GM12878 (cell line): ENCODE data around the gene ARHGAP22. TPM values are rescaled to one million over a fixed set of nuclear protein-coding genes. Genes with fewer than 3 reads are reported as not detected.

ENCODE experiments used
- ATAC-seq: fragments of 200-7000 bp; cut with Tn5 transposase; 3 replicates; pipeline ENCODE4 v1.9.1; 2020; ENCODE audit warnings: mild to moderate bottlenecking, moderate library complexity
- BruUV-seq: library from RNA; stranded (reverse); fragments of 400-500 nt; replicated peaks from 2 replicates; lab custom pipeline; 2021; lab: Mats Ljungman, UMichigan
- CTCF ChIA-PET: fragments of 300-600 bp; sonication (Branson Sonifier 250); formaldehyde crosslinking; extraction: SDS; loops from one replicate; lab custom pipeline; 2021; ENCODE audit warnings: inconsistent platforms; lab: Yijun Ruan, JAX
- POLR2A ChIA-PET: fragments of 350-600 bp; formaldehyde crosslinking; extraction: SDS; loops from one replicate; lab custom pipeline; 2021; ENCODE audit warnings: inconsistent platforms; lab: Charles Lee
- RAD21 ChIA-PET: fragments of 300-600 bp; sonication (Branson Sonifier 250); formaldehyde crosslinking; loops from one replicate; lab custom pipeline; 2023; ENCODE audit warnings: antibody characterized with exemption; ENCODE audit not compliant: unreplicated experiment; lab: Charles Lee
- SMC1A ChIA-PET: fragments of 300-600 bp; sonication (Branson Sonifier 250); formaldehyde crosslinking; loops from one replicate; lab custom pipeline; 2023; ENCODE audit not compliant: unreplicated experiment, uncharacterized antibody; lab: Charles Lee
- DNase-seq: peaks from one replicate; pipeline ENCODE4 v3.0.0-alpha.2; 2011; ENCODE audit warnings: low read depth, low spot score
- FAIRE-seq: peaks from 3 replicates; lab custom pipeline; 2011; peaks lifted over from hg19 to GRCh38; lab: Jason Lieb, UNC
- H2AFZ ChIP-seq: 2 replicates; pipeline ENCODE4 v1.6.0; 2011; ENCODE audit warnings: low read depth, low read length, control low read depth; ENCODE audit not compliant: control insufficient read depth
- H3K27ac ChIP-seq: 2 replicates; pipeline ENCODE4 v1.5.1; 2011; ENCODE audit warnings: control low read depth; ENCODE audit not compliant: control insufficient read depth, insufficient read depth
- H3K27me3 ChIP-seq, 2 experiments: replicated peaks in 1 of 2; 2 replicates each; pipeline versions ENCODE4 v1.6.0 to v1.6.1; 2011; ENCODE audit warnings: low read length in 1 of 2; ENCODE audit not compliant: control insufficient read depth in 2 of 2, insufficient read depth in 2 of 2
- H3K36me3 ChIP-seq, 2 experiments: 2 replicates each; pipeline ENCODE4 v1.5.1; 2011; ENCODE audit warnings: low read length in 1 of 2; ENCODE audit not compliant: control insufficient read depth in 2 of 2, insufficient read depth in 2 of 2
- H3K4me1 ChIP-seq: 2 replicates; pipeline ENCODE4 v1.6.1; 2011; ENCODE audit warnings: mild to moderate bottlenecking, low read length, moderate library complexity, mixed read lengths; ENCODE audit not compliant: control insufficient read depth, insufficient read depth
- H3K4me2 ChIP-seq: 2 replicates; pipeline ENCODE4 v1.6.0; 2011; ENCODE audit warnings: control low read depth; ENCODE audit not compliant: control insufficient read depth, insufficient read depth
- H3K4me3 ChIP-seq: fragments of 200-600 bp; sonication (generic); 2 replicates; pipeline ENCODE4 v1.5.1; 2016
- H3K79me2 ChIP-seq: 2 replicates; pipeline ENCODE4 v1.6.0; 2011; ENCODE audit warnings: low read length; ENCODE audit not compliant: control insufficient read depth, insufficient read depth
- H3K9ac ChIP-seq: 2 replicates; pipeline ENCODE4 v1.8.0; 2011; ENCODE audit warnings: low read length, control low read depth, mixed read lengths; ENCODE audit not compliant: control insufficient read depth, insufficient read depth
- H3K9me3 ChIP-seq: replicated peaks from 3 replicates; pipeline ENCODE4 v1.5.1; 2011; ENCODE audit warnings: mild to moderate bottlenecking, low read length; ENCODE audit not compliant: control insufficient read depth, insufficient read depth
- H4K20me1 ChIP-seq: 2 replicates; pipeline ENCODE4 v1.6.0; 2011; ENCODE audit not compliant: control insufficient read depth, insufficient read depth
- CHD1 ChIP-seq: IDR thresholded peaks from 2 replicates; pipeline ENCODE4 v1.6.1; 2012; ENCODE audit warnings: low read depth, low read length, improper control_type of control experiment
- ETV6 ChIP-seq, 2 experiments: fragments of 450-650 bp in 1 of 2; IDR thresholded peaks in 1 of 2; conservative IDR thresholded peaks in 1 of 2; 2 replicates each; pipeline ENCODE4 v1.6.1; 2014; ENCODE audit warnings: antibody characterized with exemption in 1 of 2, borderline replicate concordance in 1 of 2, low read depth in 1 of 2, mild to moderate bottlenecking in 1 of 2, moderate library complexity in 1 of 2
- IKZF2 ChIP-seq, 2 experiments: fragments of 450-650 bp; IDR thresholded peaks; 2 replicates each; pipeline ENCODE4 v1.6.1; 2017; ENCODE audit warnings: mild to moderate bottlenecking in 2 of 2, moderate library complexity in 2 of 2
- NFXL1 ChIP-seq: fragments of 450-650 bp; IDR thresholded peaks from 2 replicates; pipeline ENCODE4 v1.6.1; 2017; ENCODE audit warnings: antibody characterized with exemption, mild to moderate bottlenecking, borderline replicate concordance
- RUNX3 ChIP-seq: IDR thresholded peaks from 2 replicates; pipeline ENCODE4 v1.6.1; 2012; ENCODE audit warnings: low read length, inconsistent platforms
- SMAD5 ChIP-seq: IDR thresholded peaks from 2 replicates; pipeline ENCODE4 v1.6.1; 2016; ENCODE audit warnings: antibody characterized with exemption, low read depth
- SP1 ChIP-seq: IDR thresholded peaks from one replicate; pipeline ENCODE4 v1.6.1; 2011; ENCODE audit warnings: low read depth, low read length
- WGBS: methylation state at CpG from one replicate; pipeline ENCODE4 v1.1.6; 2016; ENCODE audit warnings: low lambda C conversion rate; ENCODE audit not compliant: insufficient replicate concordance, insufficient coverage; ENCODE audit errors: missing lambda C conversion rate; 5-methylcytosine and 5-hydroxymethylcytosine counted together
- in situ Hi-C: fragments of 300-500 bp; cut with MboI; formaldehyde crosslinking; loops from 9 replicates; pipeline ENCODE4 v1.14.3; 2018; ENCODE audit warnings: mixed read lengths
- intact Hi-C: fragments of 100-400 bp; cut with micrococcal nuclease; formaldehyde crosslinking; loops from one replicate; pipeline ENCODE4 v1.14.2; 2022; ENCODE audit not compliant: unreplicated experiment
- polyA plus RNA-seq, 11 experiments: library from polyadenylated mRNA; depleted of rRNA in 4 of 11; unstranded in 6 of 11; stranded (reverse) in 5 of 11; fragments of >200 nt; fragmentation: Nextera tagmentation in 4 of 11; fragmentation: Illumina TruSeq in 1 of 11; extraction: Ambion mirVana in 4 of 11; extraction: Trizol in 1 of 11; gene quantifications; 1 replicate in 1 of 11; 2 replicates in 10 of 11; pipeline versions ENCODE4 v1.2.1 to v1.2.3, GENCODE V29; 2011 to 2016; ENCODE audit warnings: inconsistent platforms in 2 of 11, missing spikeins in 2 of 11, low read depth in 1 of 11
- total RNA-seq, 4 experiments: library from RNA; depleted of rRNA in 3 of 4; stranded (reverse); fragments of >200 nt in 3 of 4; fragmentation: Illumina TruSeq in 1 of 4; extraction: Trizol in 1 of 4; gene quantifications; 2 replicates each; pipeline versions ENCODE4 v1.2.1 to v1.2.3, GENCODE V29; 2013 to 2021

The ARHGAP22 gene
- total and polyA plus RNA-seq, 10 of the 15 experiments (the other 5 are each of a cell fraction or from before 2014, with no cell fraction given), result 0.07 to 0.61 (median 0.18) TPM; not detected in 5

DNA sequence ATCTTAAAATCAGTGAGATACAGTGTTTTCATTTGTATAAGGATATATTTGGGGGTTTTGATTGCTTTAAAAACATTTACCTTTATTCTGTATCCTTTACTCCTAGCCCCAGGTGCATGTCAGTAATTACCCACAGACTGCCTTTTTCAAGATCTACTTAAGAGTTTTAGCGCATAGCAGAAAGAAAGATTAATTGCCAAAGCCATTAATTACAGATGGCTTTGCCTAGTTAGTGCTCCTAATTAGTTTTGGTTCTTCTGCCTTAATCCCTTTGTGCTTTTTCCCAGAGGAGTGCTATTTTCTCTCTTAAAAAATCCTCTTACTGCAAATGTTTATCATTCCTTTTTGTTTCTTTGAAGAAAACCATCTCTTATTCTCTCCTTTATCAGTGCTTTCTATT lies 175.6 kb downstream of the ARHGAP22 start:
- no peak for FAIRE-seq
- TF ChIP-seq ETV6 (conservative IDR thresholded peaks at IDR 0.05 in 1 of 2, IDR thresholded peaks at IDR 0.05 in 1 of 2; ENCODE audit: borderline replicate concordance in 1 of 2, low read depth in 1 of 2) (no peak), SMAD5 (no peak), CHD1 (no peak), RUNX3 (no peak), NFXL1 (no peak)

DNA sequence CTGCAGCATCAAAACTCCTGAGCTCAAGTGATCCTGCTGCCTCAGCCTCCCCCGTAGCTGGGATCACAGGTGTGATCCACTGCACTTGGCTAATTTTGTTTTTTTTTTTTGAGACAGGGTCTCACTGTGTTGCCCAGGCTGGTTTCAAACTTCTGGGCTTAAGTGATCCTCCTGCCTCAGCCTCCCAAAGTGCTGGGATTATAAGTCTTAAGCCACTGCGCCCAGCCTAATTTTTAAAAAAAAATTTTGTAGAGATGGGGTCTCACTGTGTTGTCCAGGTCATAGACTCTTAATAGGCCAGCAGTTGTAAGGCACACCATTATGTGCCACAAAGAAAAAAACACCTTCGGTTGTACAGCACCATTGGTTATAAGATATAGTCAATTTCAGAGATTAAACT lies 176.0 kb downstream of the ARHGAP22 start:
- ChIA-PET POLR2A (no interaction called here), RAD21 (no interaction called here), SMC1A (no interaction called here), CTCF (no interaction called here)
- no peak for TF ChIP-seq IKZF2 (IDR thresholded peaks at IDR 0.05)
- TF ChIP-seq SP1, result no peak
- Histone ChIP-seq H3K36me3 (no peaks in the 10 kb centered on the region; a peak in 1 of 4 replicates), H3K4me2 (no peak overlapping the region), H2AFZ (no peak overlapping the region), H3K4me1 (no peaks in the 10 kb centered on the region), H3K27ac (no peak overlapping the region), H4K20me1 (no peaks in the 10 kb centered on the region), H3K4me3 (no peak overlapping the region), H3K9me3 (no peaks in the 10 kb centered on the region), H3K79me2 (no peaks in the 10 kb centered on the region), H3K9ac (no peak overlapping the region), H3K27me3 (no peaks in the 10 kb centered on the region)
- ATAC-seq, result no peak
- in situ Hi-C loops, result no loop called here
- DNase-seq, result no peak
- BruUV-seq, result no TSS peak
- 99% methylated on average over 3 of the region's 3 CpGs for WGBS
- intact Hi-C loops, result loop anchor here (5.0 kb wide), 1 partner anchor 62 kb away; no protein-coding TSS in a partner anchor
- FAIRE-seq, result no peak

More for the DNA sequence above, 175.6 kb downstream of the ARHGAP22 start:
- Histone ChIP-seq H3K4me1 (no peaks in the 10 kb centered on the region), H3K9ac (no peak overlapping the region), H4K20me1 (no peaks in the 10 kb centered on the region), H3K27me3 (no peaks in the 10 kb centered on the region), H3K27ac (no peak overlapping the region), H3K36me3 (no peaks in the 10 kb centered on the region; a peak in 1 of 4 replicates), H3K4me3 (no peak overlapping the region), H3K9me3 (no peaks in the 10 kb centered on the region), H3K4me2 (no peak overlapping the region), H3K79me2 (no peaks in the 10 kb centered on the region), H2AFZ (no peak overlapping the region)
- ChIA-PET POLR2A (no interaction called here), RAD21 (no interaction called here), SMC1A (no interaction called here), CTCF (no interaction called here)
- DNase-seq (no peak), ATAC-seq (no peak)
- BruUV-seq, result no TSS peak
- 94% methylated on average over 1 of the region's 1 CpG for WGBS
- intact Hi-C loops (loop anchor here (5.0 kb wide), 1 partner anchor 62 kb away; no protein-coding TSS in a partner anchor), in situ Hi-C loops (no loop called here)
